Stimulated activated CD4-positive, alpha-beta T cell treated with anti-CD3 and anti-CD28 coated beads, Interleukin-12 subunit alpha, Interleukin-12 subunit beta, amount 100 ng/mL, for 48 hours (primary cell): Measurements from ENCODE around the gene PCDHB7.
"Not testable (repeated sequence)": the region's sequence is repeated elsewhere in the genome, so short reads cannot be mapped to it uniquely, and the experiment has no call there.

Experiments
- DNase-seq, 3 donors: peaks; one replicate each; pipeline ENCODE4 v3.0.0-alpha.2; 2020; ENCODE audit warnings: low read depth in 2 of 3, low spot score in 1 of 3

PCDHB7 gene

DNA sequence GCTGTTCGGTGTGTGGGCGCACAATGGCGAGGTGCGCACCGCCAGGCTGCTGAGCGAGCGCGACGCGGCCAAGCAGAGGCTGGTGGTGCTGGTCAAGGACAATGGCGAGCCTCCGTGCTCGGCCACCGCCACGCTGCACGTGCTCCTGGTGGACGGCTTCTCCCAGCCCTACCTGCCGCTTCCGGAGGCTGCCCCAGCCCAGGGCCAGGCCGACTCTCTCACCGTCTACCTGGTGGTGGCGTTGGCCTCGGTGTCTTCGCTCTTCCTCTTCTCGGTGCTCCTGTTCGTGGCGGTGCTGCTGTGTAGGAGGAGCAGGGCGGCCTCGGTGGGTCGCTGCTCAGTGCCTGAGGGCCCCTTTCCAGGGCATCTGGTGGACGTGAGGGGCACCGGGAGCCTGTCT is 7.4 kb downstream of the PCDHB7 start:
- not testable (repeated sequence) for DNase-seq

DNA sequence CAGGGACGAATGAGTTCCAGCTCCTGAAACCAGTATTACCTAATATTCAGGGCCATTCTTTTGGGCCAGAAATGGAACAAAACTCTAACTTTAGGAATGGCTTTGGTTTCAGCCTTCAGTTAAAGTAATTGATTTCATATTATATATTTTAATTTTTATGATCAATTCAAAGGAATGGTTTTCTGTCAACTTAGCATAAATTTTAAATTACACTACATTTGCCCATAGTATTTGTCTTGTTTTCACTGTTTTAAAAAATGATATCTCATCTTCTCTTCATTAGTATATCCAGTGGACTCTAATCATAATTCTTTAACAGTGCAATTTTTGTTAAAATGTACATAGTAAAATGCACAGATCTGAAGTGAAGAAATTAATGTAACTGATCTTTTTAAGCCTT is 7.9 kb downstream of the PCDHB7 start:
- no peak for DNase-seq

DNA sequence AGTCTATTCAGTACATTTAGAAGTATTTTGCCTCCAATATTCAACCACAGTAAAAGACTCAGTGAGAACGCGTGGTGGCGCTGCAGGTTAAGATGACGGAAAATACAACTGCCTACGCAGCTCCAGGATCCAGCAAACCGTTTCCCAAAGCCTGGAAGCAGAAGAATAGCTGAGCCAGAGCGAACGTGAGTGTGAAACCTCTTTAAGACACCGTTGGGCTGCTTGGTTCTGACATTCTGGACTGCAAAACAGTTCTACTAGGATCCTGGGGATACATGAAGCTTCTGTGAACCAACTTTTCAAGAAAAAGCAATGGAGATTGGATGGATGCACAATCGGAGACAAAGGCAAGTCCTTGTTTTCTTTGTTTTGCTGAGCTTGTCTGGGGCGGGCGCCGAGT is 9.8 kb downstream of the PCDHB7 start, which contains the start of gene PCDHB16:
Gene PCDHB16 (plus strand): TSS at position 140 of the 400 bp plus-strand sequence. CDS start 173 bp downstream, at position 313.
- DNase-seq, result no peak

DNA sequence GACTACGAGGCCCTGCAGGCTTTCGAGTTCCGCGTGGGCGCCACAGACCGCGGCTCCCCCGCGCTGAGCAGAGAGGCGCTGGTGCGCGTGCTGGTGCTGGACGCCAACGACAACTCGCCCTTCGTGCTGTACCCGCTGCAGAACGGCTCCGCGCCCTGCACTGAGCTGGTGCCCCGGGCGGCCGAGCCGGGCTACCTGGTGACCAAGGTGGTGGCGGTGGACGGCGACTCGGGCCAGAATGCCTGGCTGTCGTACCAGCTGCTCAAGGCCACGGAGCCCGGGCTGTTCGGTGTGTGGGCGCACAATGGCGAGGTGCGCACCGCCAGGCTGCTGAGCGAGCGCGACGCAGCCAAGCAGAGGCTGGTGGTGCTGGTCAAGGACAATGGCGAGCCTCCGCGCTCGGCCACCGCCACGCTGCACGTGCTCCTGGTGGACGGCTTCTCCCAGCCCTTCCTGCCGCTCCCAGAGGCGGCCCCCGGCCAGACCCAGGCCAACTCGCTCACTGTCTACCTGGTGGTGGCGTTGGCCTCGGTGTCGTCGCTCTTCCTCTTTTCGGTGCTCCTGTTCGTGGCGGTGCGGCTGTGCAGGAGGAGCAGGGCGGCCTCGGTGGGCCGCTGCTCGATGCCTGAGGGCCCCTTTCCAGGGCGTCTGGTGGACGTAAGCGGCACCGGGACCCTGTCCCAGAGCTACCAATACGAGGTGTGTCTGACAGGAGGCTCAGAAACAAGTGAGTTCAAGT is 11.8 kb downstream of the PCDHB7 start:
- not testable (repeated sequence) for DNase-seq

DNA sequence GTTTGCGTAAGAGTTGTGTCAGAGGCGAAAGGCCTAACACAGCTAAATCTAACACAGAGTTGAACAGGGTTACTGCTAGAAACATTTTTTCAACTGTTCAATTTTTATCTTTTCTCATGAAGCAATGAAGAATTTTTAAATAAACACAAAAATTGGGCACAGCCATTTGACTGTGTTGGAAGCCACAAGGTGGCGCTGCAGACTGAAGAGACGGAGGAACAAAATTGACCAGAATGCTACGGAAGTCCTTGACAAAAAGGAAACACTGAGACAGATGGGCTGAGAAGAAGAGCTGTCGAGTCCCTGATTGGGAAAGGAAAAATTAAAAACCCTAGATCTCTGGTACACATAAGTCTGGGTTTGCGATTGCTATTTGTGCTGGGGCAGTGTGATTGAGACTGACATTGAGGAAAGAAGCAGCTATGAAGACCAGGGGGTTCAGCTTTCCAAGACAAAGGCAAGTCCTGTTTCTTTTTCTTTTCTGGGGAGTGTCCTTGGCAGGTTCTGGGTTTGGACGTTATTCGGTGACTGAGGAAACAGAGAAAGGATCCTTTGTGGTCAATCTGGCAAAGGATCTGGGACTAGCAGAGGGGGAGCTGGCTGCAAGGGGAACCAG is 14.6 kb downstream of the PCDHB7 start, which contains the start of gene PCDHB9:
Gene PCDHB9 (plus strand): TSS at position 265 of the 616 bp plus-strand sequence. CDS start 158 bp downstream, at position 423.
- DNase-seq, result peak in 2 of 3 donors; percentile 5 to 12

DNA sequence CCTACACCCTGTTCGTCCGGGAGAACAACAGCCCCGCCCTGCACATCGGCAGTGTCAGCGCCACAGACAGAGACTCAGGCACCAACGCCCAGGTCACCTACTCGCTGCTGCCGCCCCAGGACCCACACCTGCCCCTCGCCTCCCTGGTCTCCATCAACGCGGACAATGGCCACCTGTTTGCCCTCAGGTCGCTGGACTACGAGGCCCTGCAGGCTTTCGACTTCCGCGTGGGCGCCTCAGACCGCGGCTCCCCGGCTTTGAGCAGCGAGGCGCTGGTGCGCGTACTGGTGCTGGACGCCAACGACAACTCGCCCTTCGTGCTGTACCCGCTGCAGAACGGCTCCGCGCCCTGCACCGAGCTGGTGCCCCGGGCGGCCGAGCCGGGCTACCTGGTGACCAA is 16.2 kb downstream of the PCDHB7 start:
- DNase-seq, result not testable (repeated sequence)

DNA sequence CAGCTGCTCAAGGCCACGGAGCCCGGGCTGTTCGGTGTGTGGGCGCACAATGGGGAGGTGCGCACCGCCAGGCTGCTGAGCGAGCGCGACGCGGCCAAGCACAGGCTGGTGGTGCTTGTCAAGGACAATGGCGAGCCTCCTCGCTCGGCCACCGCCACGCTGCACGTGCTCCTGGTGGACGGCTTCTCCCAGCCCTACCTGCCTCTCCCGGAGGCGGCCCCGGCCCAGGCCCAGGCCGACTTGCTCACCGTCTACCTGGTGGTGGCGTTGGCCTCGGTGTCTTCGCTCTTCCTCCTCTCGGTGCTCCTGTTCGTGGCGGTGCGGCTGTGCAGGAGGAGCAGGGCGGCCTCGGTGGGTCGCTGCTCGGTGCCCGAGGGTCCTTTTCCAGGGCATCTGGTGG is 16.7 kb downstream of the PCDHB7 start:
- not testable (repeated sequence) for DNase-seq

DNA sequence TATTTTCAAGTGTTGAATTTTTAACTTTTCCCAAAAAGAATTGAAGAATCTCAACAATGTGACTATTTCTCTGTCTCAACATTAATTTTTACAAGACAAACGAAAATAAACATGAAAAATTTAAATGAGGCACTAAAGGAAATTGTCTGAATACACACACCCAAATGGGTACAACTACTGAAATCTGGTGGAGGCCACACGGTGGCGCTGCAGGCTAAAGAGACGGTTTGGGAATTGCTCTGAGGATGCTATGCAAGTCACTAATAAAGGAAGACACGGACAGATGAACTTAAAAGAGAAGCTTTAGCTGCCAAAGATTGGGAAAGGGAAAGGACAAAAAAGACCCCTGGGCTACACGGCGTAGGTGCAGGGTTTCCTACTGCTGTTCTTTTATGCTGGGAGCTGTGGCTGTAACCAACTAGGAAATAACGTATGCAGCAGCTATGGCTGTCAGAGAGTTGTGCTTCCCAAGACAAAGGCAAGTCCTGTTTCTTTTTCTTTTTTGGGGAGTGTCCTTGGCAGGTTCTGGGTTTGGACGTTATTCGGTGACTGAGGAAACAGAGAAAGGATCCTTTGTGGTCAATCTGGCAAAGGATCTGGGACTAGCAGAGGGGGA is 19.8 kb downstream of the PCDHB7 start, which contains the start of gene PCDHB10:
Gene PCDHB10 (plus strand): TSS at position 244 of the 616 bp plus-strand sequence. CDS start 200 bp downstream, at position 444.
- peak; percentile 10 to 24 (median 16) for DNase-seq

DNA sequence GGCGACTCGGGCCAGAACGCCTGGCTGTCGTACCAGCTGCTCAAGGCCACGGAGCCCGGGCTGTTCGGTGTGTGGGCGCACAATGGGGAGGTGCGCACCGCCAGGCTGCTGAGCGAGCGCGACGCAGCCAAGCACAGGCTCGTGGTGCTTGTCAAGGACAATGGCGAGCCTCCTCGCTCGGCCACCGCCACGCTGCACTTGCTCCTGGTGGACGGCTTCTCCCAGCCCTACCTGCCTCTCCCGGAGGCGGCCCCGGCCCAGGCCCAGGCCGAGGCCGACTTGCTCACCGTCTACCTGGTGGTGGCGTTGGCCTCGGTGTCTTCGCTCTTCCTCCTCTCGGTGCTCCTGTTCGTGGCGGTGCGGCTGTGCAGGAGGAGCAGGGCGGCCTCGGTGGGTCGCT is 21.9 kb downstream of the PCDHB7 start:
- not testable (repeated sequence) for DNase-seq

- DNase-seq, result no peak
These were observed 23.9 kb downstream of the PCDHB7 start for GRCh38 chr5:141196363-141196762.

DNA sequence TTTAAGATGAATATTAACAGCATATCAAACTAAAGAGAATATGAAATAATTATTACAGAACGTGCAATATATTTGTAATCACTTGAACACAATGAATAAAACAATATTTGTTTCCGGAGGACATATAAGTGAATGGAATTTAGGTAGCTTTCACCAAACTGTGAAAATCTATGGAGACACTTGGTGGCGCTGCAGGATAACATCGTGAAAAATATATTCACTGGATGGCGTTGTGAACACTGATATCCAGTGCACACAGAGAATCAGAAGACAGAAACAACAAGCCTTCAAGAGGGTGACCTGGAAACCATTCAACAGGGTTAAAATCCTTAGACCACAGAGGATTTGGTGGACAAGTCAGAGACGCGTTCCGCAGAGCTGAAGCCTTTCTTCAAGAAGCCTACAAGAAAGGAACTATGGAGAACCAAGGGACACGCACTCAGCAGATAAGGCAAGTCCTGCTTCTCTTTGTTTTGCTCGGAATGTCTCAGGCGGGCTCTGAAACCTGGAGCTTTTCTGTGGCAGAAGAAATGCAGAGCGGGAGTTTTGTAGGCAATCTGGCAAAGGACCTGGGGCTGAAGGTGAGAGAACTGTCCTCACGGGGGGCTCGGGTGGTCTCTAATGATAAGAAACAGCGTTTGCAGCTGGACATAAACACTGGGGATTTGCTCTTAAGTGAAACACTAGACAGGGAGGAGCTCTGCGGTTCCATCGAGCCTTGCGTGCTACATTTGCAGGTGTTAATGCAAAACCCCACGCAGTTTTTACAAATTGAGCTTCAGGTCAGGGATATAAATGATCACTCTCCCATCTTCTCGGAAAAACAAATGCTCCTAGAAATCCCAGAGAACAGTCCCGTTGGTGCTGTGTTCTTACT is 27.2 kb downstream of the PCDHB7 start, which contains the start of gene PCDHB11:
Gene PCDHB11 (plus strand): TSS at position 269 of the 877 bp plus-strand sequence. CDS start 148 bp downstream, at position 417.
- no peak for DNase-seq

GRCh38 chr5:141201126-141201525 is 28.7 kb downstream of the PCDHB7 start:
- DNase-seq, result not testable (repeated sequence)

GRCh38 chr5:141201646-141202045 is 29.2 kb downstream of the PCDHB7 start:
- DNase-seq, result not testable (repeated sequence)

GRCh38 chr5:141208478-141208877 is 36.0 kb downstream of the PCDHB7 start, which contains the start of gene PCDHB12:
Gene PCDHB12, plus strand, starts transcription at chr5:141208719. Its CDS starts 189 bp downstream, at chr5:141208908.
- DNase-seq, result no peak

GRCh38 chr5:141210281-141210680 is 37.8 kb downstream of the PCDHB7 start:
- DNase-seq, result not testable (repeated sequence)

DNA sequence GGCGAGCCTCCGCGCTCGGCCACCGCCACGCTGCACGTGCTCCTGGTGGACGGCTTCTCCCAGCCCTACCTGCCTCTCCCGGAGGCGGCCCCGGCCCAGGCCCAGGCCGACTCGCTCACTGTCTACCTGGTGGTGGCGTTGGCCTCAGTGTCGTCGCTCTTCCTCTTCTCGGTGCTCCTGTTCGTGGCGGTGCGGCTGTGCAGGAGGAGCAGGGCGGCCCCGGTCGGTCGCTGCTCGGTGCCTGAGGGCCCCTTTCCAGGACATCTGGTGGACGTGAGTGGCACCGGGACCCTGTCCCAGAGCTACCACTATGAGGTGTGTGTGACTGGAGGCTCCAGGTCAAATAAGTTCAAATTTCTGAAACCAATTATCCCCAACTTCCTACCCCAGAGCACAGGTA is 38.4 kb downstream of the PCDHB7 start:
- not testable (repeated sequence) for DNase-seq

- DNase-seq, result not testable (repeated sequence)
These were observed 41.4 kb downstream of the PCDHB7 start, which contains the start of gene PCDHB13 for GRCh38 chr5:141213656-141214339. Gene PCDHB13, plus strand, starts transcription at chr5:141213919. Its CDS starts 205 bp downstream, at chr5:141214124.

- DNase-seq, result not testable (repeated sequence)
These were observed 42.1 kb downstream of the PCDHB7 start for GRCh38 chr5:141214583-141214982.

- not testable (repeated sequence) for DNase-seq
These were observed 43.1 kb downstream of the PCDHB7 start for GRCh38 chr5:141215504-141215903.

DNA sequence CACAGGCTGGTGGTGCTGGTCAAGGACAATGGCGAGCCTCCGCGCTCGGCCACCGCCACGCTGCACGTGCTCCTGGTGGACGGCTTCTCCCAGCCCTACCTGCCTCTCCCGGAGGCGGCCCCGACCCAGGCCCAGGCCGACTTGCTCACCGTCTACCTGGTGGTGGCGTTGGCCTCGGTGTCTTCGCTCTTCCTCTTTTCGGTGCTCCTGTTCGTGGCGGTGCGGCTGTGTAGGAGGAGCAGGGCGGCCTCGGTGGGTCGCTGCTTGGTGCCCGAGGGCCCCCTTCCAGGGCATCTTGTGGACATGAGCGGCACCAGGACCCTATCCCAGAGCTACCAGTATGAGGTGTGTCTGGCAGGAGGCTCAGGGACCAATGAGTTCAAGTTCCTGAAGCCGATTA is 43.6 kb downstream of the PCDHB7 start:
- not testable (repeated sequence) for DNase-seq
